ENCODE data around the gene MFNG.

MFNG gene

GRCh38 chr22:37487571-37487970, 1.4 kb upstream of the MFNG start:
- no peak overlapping the region for H3K4me3 ChIP-seq (ENCODE audit: low read depth, low read length)
- no peak for DNase-seq (ENCODE audit: low read depth)
- TF ChIP-seq POLR2A (IDR thresholded peaks at IDR 0.05; ENCODE audit: extremely low read depth, insufficient read length) (no peak), MYC (IDR thresholded peaks at IDR 0.05; ENCODE audit: low read depth, low read length) (no peak), MAX (IDR thresholded peaks at IDR 0.05; ENCODE audit: low read depth, low read length) (no peak), CTCF (IDR thresholded peaks at IDR 0.05; ENCODE audit: low read depth, low read length) (no peak)

- H3K4me3 ChIP-seq (ENCODE audit: low read depth, low read length): no peak overlapping the region
- TF ChIP-seq MYC (IDR thresholded peaks at IDR 0.05; ENCODE audit: low read depth, low read length) (no peak), MAX (IDR thresholded peaks at IDR 0.05; ENCODE audit: low read depth, low read length) (no peak), CTCF (IDR thresholded peaks at IDR 0.05; ENCODE audit: low read depth, low read length) (no peak), POLR2A (IDR thresholded peaks at IDR 0.05; ENCODE audit: extremely low read depth, insufficient read length) (no peak)
- no peak for DNase-seq (ENCODE audit: low read depth)
These were observed 945 bp upstream of the MFNG start for GRCh38 chr22:37487129-37487528.

GRCh38 chr22:37485395-37486223, 575 bp downstream of the MFNG start:
- TF ChIP-seq POLR2A (IDR thresholded peaks at IDR 0.05; ENCODE audit: extremely low read depth, insufficient read length): no peak
- TF ChIP-seq MYC (IDR thresholded peaks at IDR 0.05; ENCODE audit: low read depth, low read length): no peak
- DNase-seq (ENCODE audit: low read depth): no peak
- H3K4me3 ChIP-seq (ENCODE audit: low read depth, low read length): no peak overlapping the region

- TF ChIP-seq POLR2A (IDR thresholded peaks at IDR 0.05; ENCODE audit: extremely low read depth, insufficient read length) (no peak), MAX (IDR thresholded peaks at IDR 0.05; ENCODE audit: low read depth, low read length) (no peak), MYC (IDR thresholded peaks at IDR 0.05; ENCODE audit: low read depth, low read length) (no peak)
- DNase-seq (ENCODE audit: low read depth): no peak
- no peak overlapping the region for H3K4me3 ChIP-seq (ENCODE audit: low read depth, low read length)
These were observed 1.4 kb downstream of the MFNG start for GRCh38 chr22:37484480-37485394.

GRCh38 chr22:37483050-37483449, 3.1 kb downstream of the MFNG start:
- no peak for TF ChIP-seq MYC (IDR thresholded peaks at IDR 0.05; ENCODE audit: low read depth, low read length)
- TF ChIP-seq POLR2A (IDR thresholded peaks at IDR 0.05; ENCODE audit: extremely low read depth, insufficient read length): no peak
- no peak for TF ChIP-seq MAX (IDR thresholded peaks at IDR 0.05; ENCODE audit: low read depth, low read length)
- no peak for TF ChIP-seq CTCF (IDR thresholded peaks at IDR 0.05; ENCODE audit: low read depth, low read length)
- H3K4me3 ChIP-seq (ENCODE audit: low read depth, low read length): no peak overlapping the region
- no peak for DNase-seq (ENCODE audit: low read depth)

GRCh38 chr22:37482244-37482643, 3.9 kb downstream of the MFNG start:
- no peak for TF ChIP-seq MAX (IDR thresholded peaks at IDR 0.05; ENCODE audit: low read depth, low read length)
- no peak for DNase-seq (ENCODE audit: low read depth)

GRCh38 chr22:37481347-37481907, 4.8 kb downstream of the MFNG start:
- no peak for DNase-seq (ENCODE audit: low read depth)
- TF ChIP-seq POLR2A (IDR thresholded peaks at IDR 0.05; ENCODE audit: extremely low read depth, insufficient read length) (no peak), MAX (IDR thresholded peaks at IDR 0.05; ENCODE audit: low read depth, low read length) (no peak), CTCF (IDR thresholded peaks at IDR 0.05; ENCODE audit: low read depth, low read length) (no peak), MYC (IDR thresholded peaks at IDR 0.05; ENCODE audit: low read depth, low read length) (no peak)
- no peak overlapping the region for H3K4me3 ChIP-seq (ENCODE audit: low read depth, low read length)

More at GRCh38 chr22:37482244-37482643, 3.9 kb downstream of the MFNG start:
- no peak overlapping the region for H3K4me3 ChIP-seq (ENCODE audit: low read depth, low read length)

All from NB4 (cell line).